PC-9 (cell line): ENCODE results near the gene RNF183.

Experiments
- EZH2 ChIP-seq: fragments of 200-600 bp; sonication (generic); IDR thresholded peaks from 2 replicates; pipeline ENCODE4 v1.8.0; 2017; ENCODE audit warnings: antibody characterized with exemption, low read depth
- TF ChIP-seq, protein P1 (sequence below): fragments of 200-600 bp; sonication (generic); conservative IDR thresholded peaks from 2 replicates; pipeline ENCODE4 v1.6.1; 2017; ENCODE audit warnings: mixed run types, antibody characterized with exemption, mild to moderate bottlenecking, moderate library complexity

DNA sequence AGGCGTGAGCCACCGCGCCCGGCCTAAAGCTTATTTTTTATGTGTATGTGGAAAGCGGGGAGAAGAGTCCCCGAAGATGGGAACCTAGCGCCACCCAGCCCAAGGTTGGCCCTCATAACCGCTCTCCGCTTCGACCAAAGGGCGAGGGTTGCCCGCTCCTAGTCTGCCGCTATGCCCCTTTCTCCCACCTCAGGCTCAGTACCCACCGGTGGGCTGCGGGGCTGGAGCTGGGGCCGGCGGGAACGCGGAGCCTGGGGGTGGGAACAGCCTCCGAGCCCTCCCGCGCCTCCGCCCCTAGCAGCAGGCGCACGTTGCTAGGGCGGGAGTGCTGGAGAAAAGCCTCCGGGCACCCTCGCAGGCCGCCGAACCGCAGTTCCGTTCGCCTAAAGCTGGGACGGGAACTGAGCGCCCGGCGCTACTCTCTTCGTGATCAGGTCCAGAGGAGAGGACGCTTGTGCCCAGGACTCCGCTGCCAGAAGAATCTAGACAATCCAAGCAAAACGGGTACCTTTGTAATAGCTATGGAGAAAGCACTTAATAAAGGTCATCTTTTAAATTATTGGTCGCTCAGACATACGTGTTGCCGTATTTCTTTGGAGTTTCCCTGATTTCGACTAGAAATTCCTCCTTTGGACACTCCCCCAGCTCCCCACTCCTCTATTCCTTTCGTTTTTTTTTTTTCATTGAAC lies 37.0 kb upstream of the RNF183 start, which contains the start of gene WDR31:
- no peak for TF ChIP-seq EZH2
- TF ChIP-seq, protein P1, sequence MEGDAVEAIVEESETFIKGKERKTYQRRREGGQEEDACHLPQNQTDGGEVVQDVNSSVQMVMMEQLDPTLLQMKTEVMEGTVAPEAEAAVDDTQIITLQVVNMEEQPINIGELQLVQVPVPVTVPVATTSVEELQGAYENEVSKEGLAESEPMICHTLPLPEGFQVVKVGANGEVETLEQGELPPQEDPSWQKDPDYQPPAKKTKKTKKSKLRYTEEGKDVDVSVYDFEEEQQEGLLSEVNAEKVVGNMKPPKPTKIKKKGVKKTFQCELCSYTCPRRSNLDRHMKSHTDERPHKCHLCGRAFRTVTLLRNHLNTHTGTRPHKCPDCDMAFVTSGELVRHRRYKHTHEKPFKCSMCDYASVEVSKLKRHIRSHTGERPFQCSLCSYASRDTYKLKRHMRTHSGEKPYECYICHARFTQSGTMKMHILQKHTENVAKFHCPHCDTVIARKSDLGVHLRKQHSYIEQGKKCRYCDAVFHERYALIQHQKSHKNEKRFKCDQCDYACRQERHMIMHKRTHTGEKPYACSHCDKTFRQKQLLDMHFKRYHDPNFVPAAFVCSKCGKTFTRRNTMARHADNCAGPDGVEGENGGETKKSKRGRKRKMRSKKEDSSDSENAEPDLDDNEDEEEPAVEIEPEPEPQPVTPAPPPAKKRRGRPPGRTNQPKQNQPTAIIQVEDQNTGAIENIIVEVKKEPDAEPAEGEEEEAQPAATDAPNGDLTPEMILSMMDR: no peak
